Measurements from ENCODE around the gene C1orf50. TPM values are rescaled to one million over a fixed set of nuclear protein-coding genes. Genes with fewer than 3 reads are reported as not detected.
A peak's percentile ranks its signal among the peaks of the same experiment; 100 is the strongest.

C1orf50 gene
- total RNA-seq, 1 donor from 2014 or later = 3.2 TPM

DNA sequence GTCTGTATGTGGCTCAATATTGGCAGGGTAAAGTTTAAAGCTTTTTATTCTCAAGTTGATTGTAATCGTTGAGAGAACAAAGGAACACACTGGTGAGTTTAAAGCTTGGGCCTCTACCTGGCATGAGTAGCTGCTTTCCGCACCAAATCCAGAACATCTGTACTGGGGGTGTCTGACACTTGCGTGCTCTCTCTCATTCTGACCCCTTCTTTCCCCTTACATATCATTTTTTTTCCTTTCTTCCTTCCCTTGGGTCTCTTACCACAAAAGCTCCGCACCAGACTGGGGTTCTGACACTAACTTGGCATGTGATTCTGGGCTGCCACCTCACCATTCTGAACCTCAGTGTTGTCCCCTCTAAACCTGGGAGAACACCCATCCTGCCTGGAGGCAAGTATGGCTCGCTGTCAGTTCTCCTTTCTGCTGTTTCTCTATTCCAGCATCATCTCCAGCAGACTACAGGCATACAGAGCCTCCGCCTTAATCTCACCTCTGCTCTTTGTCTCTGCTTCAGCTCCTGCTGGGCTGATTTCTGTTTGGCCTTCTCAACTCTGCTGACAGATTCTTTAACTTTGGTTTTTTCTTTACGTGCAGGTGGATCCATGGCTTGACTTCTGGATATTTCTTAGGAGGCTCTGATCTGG is 49.0 kb downstream of the C1orf50 start:
- H3K9me3 ChIP-seq = no peaks in the 10 kb centered on the region
- H3K4me3 ChIP-seq = peak overlapping the region; percentile 56 to 79
- DNase-seq (ENCODE audit: extremely low spot score in 2 of 2) = no peak
- no peaks in the 10 kb centered on the region for H3K27me3 ChIP-seq
- peaks cover 0 to 6% of the 10 kb centered on the region in 2 donors for H3K36me3 ChIP-seq
- peaks cover 27% of the 10 kb centered on the region for H3K4me1 ChIP-seq
- no peak for TF ChIP-seq POLR2AphosphoS5 (IDR thresholded peaks at IDR 0.05; ENCODE audit: insufficient read depth in 1 of 2, low read depth in 1 of 2)
- TF ChIP-seq, protein P1, sequence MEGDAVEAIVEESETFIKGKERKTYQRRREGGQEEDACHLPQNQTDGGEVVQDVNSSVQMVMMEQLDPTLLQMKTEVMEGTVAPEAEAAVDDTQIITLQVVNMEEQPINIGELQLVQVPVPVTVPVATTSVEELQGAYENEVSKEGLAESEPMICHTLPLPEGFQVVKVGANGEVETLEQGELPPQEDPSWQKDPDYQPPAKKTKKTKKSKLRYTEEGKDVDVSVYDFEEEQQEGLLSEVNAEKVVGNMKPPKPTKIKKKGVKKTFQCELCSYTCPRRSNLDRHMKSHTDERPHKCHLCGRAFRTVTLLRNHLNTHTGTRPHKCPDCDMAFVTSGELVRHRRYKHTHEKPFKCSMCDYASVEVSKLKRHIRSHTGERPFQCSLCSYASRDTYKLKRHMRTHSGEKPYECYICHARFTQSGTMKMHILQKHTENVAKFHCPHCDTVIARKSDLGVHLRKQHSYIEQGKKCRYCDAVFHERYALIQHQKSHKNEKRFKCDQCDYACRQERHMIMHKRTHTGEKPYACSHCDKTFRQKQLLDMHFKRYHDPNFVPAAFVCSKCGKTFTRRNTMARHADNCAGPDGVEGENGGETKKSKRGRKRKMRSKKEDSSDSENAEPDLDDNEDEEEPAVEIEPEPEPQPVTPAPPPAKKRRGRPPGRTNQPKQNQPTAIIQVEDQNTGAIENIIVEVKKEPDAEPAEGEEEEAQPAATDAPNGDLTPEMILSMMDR (IDR thresholded peaks at IDR 0.05) = no peak
- TF ChIP-seq POLR2A (IDR thresholded peaks at IDR 0.05) = no peak
- peak overlapping the region; percentile 81 for H3K27ac ChIP-seq
- intact Hi-C loops (cut with DNase I) = no loop called here

DNA sequence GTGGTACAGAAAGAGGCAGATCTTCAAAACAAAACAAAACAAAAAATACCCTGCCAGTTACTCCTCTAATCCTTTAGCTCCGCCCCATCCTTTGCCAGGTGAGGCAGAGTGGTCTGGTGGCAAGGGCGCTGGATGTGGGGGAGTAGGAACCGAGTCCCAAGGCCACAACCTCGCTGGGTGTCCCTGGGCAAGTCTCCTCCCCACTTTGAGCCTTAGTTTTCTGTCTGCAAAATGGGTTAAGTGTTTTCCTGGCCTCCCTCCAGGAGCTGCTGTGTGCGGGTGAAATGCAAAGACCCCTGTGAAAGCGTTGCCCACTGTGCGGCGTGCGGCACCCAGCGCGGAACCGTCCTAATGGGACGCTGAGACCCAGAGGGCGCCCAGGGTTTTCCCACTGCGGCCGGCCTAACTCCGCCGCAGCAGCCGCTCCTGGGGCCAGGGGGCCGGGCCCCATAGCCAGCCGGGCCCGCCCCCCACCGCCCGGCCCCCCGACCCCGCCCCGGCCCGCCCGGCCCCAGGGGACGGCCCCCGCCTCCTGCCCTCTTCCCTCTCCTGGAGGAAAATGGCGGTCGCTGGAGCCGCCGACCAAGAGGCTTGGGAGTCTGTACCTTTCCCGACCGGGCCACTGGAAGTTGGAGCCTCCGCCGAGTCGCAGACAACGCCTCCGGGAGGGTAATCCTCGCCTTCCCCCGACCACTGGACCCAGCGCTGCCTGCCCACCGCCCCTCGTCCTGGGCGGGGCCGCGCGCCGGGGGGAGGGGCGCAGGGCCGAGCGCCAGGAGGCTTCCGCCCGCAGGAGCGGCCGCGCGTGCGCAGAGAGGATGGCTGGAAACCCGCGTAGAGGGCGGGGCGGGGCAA is 49.8 kb downstream of the C1orf50 start, which contains the start of the genes ERMAP and SVBP:
Gene ERMAP, plus strand, starts transcription at position 538 of the 855 bp plus-strand sequence. CDS start 13,327 bp downstream, outside the sequence.
Gene SVBP, minus strand, starts transcription at position 813 of the 855 bp plus-strand sequence. CDS start 853 bp downstream, outside the sequence.
- intact Hi-C loops (cut with DNase I) = no loop called here
- peaks cover 27% of the 10 kb centered on the region for H3K4me1 ChIP-seq
- TF ChIP-seq POLR2AphosphoS5 (IDR thresholded peaks at IDR 0.05; ENCODE audit: insufficient read depth in 1 of 2, low read depth in 1 of 2) (peak in 1 of 2 donors; percentile 79), POLR2A (IDR thresholded peaks at IDR 0.05) (no peak)
- TF ChIP-seq, protein P1 (IDR thresholded peaks at IDR 0.05) = no peak

DNA sequence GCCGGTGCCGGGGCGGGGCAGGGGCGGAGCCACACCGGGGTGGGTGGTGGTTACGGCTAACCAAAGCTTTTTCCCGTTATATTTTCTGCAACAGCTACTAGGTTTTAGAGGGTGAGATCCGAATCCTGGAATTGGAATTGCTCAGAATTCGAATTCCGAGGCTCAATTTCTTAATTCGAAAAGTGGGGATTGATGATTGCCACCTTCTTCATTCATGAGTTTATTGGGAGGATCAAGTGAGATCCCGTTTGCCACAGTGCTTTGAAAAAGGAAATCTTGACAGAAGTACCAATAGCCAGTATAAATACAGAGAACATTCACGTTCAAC is 50.4 kb downstream of the C1orf50 start:
- Histone ChIP-seq H3K36me3 (peaks cover 0 to 6% of the 10 kb centered on the region in 2 donors), H3K4me3 (peak overlapping the region; percentile 56 to 79), H3K4me1 (peaks cover 31% of the 10 kb centered on the region), H3K9me3 (no peaks in the 10 kb centered on the region), H3K27ac (peak overlapping the region; percentile 81), H3K27me3 (no peaks in the 10 kb centered on the region)
- TF ChIP-seq POLR2A (IDR thresholded peaks at IDR 0.05) (no peak), POLR2AphosphoS5 (IDR thresholded peaks at IDR 0.05; ENCODE audit: insufficient read depth in 1 of 2, low read depth in 1 of 2) (no peak)
- TF ChIP-seq, protein P1 (IDR thresholded peaks at IDR 0.05) = no peak
- no peak for DNase-seq (ENCODE audit: extremely low spot score in 2 of 2)
- intact Hi-C loops (cut with DNase I) = no loop called here

More for the DNA sequence above, 49.8 kb downstream of the C1orf50 start, which contains the start of the genes ERMAP and SVBP:
- Histone ChIP-seq H3K36me3 (peaks cover 0 to 6% of the 10 kb centered on the region in 2 donors), H3K9me3 (no peaks in the 10 kb centered on the region), H3K27me3 (no peaks in the 10 kb centered on the region), H3K4me3 (peak within 1 kb of the TSS; percentile 56 to 79), H3K27ac (peak within 1 kb of the TSS; percentile 81)
- DNase-seq (ENCODE audit: extremely low spot score in 2 of 2) = no peak

DNA sequence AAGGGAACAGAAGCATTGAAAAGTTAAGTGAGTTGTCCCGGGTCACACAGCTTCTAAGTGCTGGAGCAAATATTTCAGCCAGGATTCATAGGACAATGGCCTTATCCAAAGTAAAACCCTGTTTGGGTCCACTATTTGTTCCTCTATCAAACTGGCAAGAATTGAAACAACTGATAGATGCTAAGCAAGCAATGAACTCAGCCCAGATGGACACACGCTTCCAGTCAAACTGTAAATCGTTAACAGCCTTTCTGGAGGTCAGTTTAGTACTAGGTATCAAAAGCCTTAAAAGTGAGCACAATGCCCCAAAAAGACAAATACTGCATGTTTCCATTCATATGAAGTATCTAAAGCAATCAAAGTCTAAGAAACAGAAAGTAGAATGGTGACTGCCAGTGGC is 50.9 kb downstream of the C1orf50 start:
- intact Hi-C loops (cut with DNase I) = no loop called here
- DNase-seq (ENCODE audit: extremely low spot score in 2 of 2) = no peak
- Histone ChIP-seq H3K27ac (no peak overlapping the region), H3K4me3 (peak overlapping the region; percentile 56 to 79), H3K4me1 (peaks cover 35% of the 10 kb centered on the region), H3K9me3 (no peaks in the 10 kb centered on the region), H3K27me3 (no peaks in the 10 kb centered on the region), H3K36me3 (peaks cover 0 to 6% of the 10 kb centered on the region in 2 donors)
- TF ChIP-seq POLR2AphosphoS5 (IDR thresholded peaks at IDR 0.05; ENCODE audit: insufficient read depth in 1 of 2, low read depth in 1 of 2) = no peak
- TF ChIP-seq POLR2A (IDR thresholded peaks at IDR 0.05) = no peak

DNA sequence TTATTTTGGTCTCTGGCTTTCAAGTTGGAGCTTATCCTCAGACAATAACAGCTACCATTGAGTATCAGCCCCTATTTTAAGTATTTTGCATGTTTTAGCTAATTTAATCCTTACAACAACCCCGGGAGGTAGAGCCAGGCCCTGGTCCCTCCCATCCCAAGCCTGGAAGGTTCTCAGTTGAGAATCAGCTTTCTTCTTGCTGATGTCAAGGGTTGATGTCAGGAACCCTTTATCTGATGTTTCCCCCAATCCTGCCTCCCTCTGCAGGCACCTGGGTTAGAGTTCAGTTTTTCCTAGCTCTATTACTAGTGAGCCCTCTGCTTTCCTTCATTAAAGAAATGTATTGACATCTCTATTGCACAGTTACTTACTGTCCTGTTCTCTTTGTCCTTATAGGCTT is 53.8 kb downstream of the C1orf50 start:
- Histone ChIP-seq H3K36me3 (no peaks in the 10 kb centered on the region), H3K9me3 (no peaks in the 10 kb centered on the region), H3K27ac (no peak overlapping the region), H3K4me1 (peaks cover 31% of the 10 kb centered on the region), H3K27me3 (no peaks in the 10 kb centered on the region), H3K4me3 (no peak overlapping the region)
- no peak for TF ChIP-seq POLR2A (IDR thresholded peaks at IDR 0.05)
- TF ChIP-seq, protein P1 (IDR thresholded peaks at IDR 0.05) = no peak
- intact Hi-C loops (cut with DNase I) = no loop called here
- DNase-seq (ENCODE audit: extremely low spot score in 2 of 2) = no peak

Measured in vagina (tissue), 2 donors.